Globus pallidus (tissue), 1 donor: ENCODE results near the gene MYH14.
"Not testable (repeated sequence)": the region's sequence is repeated elsewhere in the genome, so short reads cannot be mapped to it uniquely, and the experiment has no call there.

Experiments used
- DNase-seq: peaks from one replicate; pipeline ENCODE4 v3.0.0-alpha.2; 2015; ENCODE audit warnings: low spot score

The MYH14 gene

GRCh38 chr19:50320051-50320450 lies 116.6 kb downstream of the MYH14 start:
- DNase-seq, result no peak

- no peak for DNase-seq
Observed at GRCh38 chr19:50320596-50320995, 117.2 kb downstream of the MYH14 start.

GRCh38 chr19:50321831-50322230 lies 118.4 kb downstream of the MYH14 start:
- DNase-seq, result no peak

- no peak for DNase-seq
Observed at GRCh38 chr19:50322234-50322633, 118.8 kb downstream of the MYH14 start.

- no peak for DNase-seq
Observed at GRCh38 chr19:50322931-50323781, 119.7 kb downstream of the MYH14 start.

GRCh38 chr19:50323782-50324133 lies 120.3 kb downstream of the MYH14 start:
- DNase-seq, result no peak

GRCh38 chr19:50324331-50324730 lies 120.9 kb downstream of the MYH14 start:
- DNase-seq, result no peak

GRCh38 chr19:50325310-50326100 lies 122.1 kb downstream of the MYH14 start:
- DNase-seq, result peak; percentile 68

GRCh38 chr19:50326101-50326664 lies 122.8 kb downstream of the MYH14 start:
- no peak for DNase-seq

- no peak for DNase-seq
Observed at GRCh38 chr19:50327013-50327412, 123.6 kb downstream of the MYH14 start.

GRCh38 chr19:50327461-50328223 lies 124.2 kb downstream of the MYH14 start:
- DNase-seq, result no peak

GRCh38 chr19:50328224-50328872 lies 124.9 kb downstream of the MYH14 start:
- DNase-seq, result no peak

GRCh38 chr19:50328873-50329145 lies 125.4 kb downstream of the MYH14 start:
- no peak for DNase-seq

- peak; percentile 99 for DNase-seq
Observed at GRCh38 chr19:50329146-50329925, 125.9 kb downstream of the MYH14 start, which contains the start of gene KCNC3. Gene KCNC3, minus strand, starts transcription at chr19:50329377. Its CDS starts 295 bp downstream, at chr19:50329082.

GRCh38 chr19:50329926-50330294 lies 126.5 kb downstream of the MYH14 start:
- DNase-seq, result not testable (repeated sequence)

- DNase-seq, result peak; percentile 91
Observed at GRCh38 chr19:50330365-50331078, 127.1 kb downstream of the MYH14 start.

GRCh38 chr19:50331221-50331993 lies 128.0 kb downstream of the MYH14 start:
- DNase-seq, result no peak

- DNase-seq, result no peak
Observed at GRCh38 chr19:50331994-50332243, 128.5 kb downstream of the MYH14 start.

GRCh38 chr19:50332244-50333038 lies 129.0 kb downstream of the MYH14 start:
- DNase-seq, result peak; percentile 39
